ENCODE results near the gene SHE. TPM values are rescaled to one million over a fixed set of nuclear protein-coding genes. Genes with fewer than 3 reads are reported as not detected.

The SHE gene
- total and polyA plus RNA-seq, 2 donors (not counting 1 experiment from before 2014, with no cell fraction given): not detected

DNA sequence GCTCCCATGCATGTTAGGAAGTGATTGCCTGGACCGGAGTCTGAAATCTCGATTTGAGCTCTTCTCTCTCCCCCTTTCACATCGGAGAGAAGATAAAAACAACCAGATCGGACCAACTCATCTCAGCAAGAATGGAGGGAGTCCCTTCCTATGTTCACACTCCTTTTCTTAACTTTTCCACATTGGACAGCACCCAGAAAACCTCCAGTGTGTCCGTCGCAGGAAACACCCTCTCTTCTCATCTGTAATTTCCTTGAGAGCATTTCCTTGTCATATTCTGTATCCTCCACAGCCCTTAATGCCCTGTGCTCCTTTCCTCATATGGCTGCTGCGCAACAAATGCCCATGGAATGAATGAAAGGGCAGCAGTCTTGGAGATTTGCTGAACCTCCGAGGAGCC, 1.7 kb downstream of the SHE start:
- Histone ChIP-seq H3K4me3 (replicated peaks in 1 of 4; ENCODE audit: control extremely low read depth in 1 of 4, insufficient read depth in 1 of 4, low read depth in 3 of 4, low read length in 4 of 4) (no peak overlapping the region), H4K20me1 (ENCODE audit: control insufficient read depth, extremely low read depth, insufficient read depth, low read length) (no peaks in the 10 kb centered on the region), H3K4me1 (ENCODE audit: control insufficient read depth, extremely low read depth, insufficient read depth, low read length) (no peaks in the 10 kb centered on the region), H3K36me3 (ENCODE audit: control insufficient read depth, insufficient read depth, low read length) (no peaks in the 10 kb centered on the region), H3K79me2 (ENCODE audit: control insufficient read depth, insufficient read depth, low read length) (no peaks in the 10 kb centered on the region), H2AFZ (ENCODE audit: low read length) (no peak overlapping the region), H3K9ac (ENCODE audit: insufficient read depth, low read length) (no peak overlapping the region), H3K27ac (ENCODE audit: insufficient read depth, low read length) (no peak overlapping the region), H3K9me3 (ENCODE audit: control insufficient read depth, insufficient read depth, low read depth, low read length) (no peaks in the 10 kb centered on the region), H3K4me2 (ENCODE audit: extremely low read depth, insufficient read depth, low read length) (no peak overlapping the region), H3K27me3 (ENCODE audit: control insufficient read depth, insufficient read depth, low read length) (peaks cover 64% of the 10 kb centered on the region)
- no peak for TF ChIP-seq EZH2 (IDR thresholded peaks at IDR 0.05; ENCODE audit: low read length, missing control alignments)
- TF ChIP-seq, protein P1, sequence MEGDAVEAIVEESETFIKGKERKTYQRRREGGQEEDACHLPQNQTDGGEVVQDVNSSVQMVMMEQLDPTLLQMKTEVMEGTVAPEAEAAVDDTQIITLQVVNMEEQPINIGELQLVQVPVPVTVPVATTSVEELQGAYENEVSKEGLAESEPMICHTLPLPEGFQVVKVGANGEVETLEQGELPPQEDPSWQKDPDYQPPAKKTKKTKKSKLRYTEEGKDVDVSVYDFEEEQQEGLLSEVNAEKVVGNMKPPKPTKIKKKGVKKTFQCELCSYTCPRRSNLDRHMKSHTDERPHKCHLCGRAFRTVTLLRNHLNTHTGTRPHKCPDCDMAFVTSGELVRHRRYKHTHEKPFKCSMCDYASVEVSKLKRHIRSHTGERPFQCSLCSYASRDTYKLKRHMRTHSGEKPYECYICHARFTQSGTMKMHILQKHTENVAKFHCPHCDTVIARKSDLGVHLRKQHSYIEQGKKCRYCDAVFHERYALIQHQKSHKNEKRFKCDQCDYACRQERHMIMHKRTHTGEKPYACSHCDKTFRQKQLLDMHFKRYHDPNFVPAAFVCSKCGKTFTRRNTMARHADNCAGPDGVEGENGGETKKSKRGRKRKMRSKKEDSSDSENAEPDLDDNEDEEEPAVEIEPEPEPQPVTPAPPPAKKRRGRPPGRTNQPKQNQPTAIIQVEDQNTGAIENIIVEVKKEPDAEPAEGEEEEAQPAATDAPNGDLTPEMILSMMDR (conservative IDR thresholded peaks at IDR 0.05 in 1 of 2, IDR thresholded peaks at IDR 0.05 in 1 of 2; ENCODE audit: low read depth in 1 of 2, low read length in 2 of 2): no peak
- no peak for DNase-seq (ENCODE audit: low read depth in 2 of 2)

DNA sequence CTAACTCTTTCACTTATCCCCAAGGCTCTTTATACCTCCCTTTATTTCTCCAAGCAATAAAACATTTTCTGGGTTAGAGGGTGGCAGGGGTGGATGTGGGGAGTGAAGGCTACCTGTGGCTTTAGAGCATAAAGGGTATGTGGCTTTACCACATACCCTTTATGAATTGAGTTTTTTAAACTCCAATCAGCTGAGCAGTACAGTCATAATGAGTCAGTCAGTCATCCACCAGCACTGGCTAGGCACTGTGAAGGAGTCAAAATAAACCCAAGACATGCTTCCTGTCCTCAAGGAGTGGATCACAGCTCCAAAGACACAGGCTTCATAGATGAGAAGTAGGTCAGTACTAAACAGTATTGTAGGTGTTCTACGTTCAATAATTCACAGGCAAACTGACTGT, 2.8 kb downstream of the SHE start:
- no peak overlapping the region for H3K9ac ChIP-seq (ENCODE audit: insufficient read depth, low read length)
- H4K20me1 ChIP-seq (ENCODE audit: control insufficient read depth, extremely low read depth, insufficient read depth, low read length): no peaks in the 10 kb centered on the region
- H3K4me3 ChIP-seq (replicated peaks in 1 of 4; ENCODE audit: control extremely low read depth in 1 of 4, insufficient read depth in 1 of 4, low read depth in 3 of 4, low read length in 4 of 4): no peak overlapping the region
- H3K36me3 ChIP-seq (ENCODE audit: control insufficient read depth, insufficient read depth, low read length): no peaks in the 10 kb centered on the region
- no peak overlapping the region for H3K4me2 ChIP-seq (ENCODE audit: extremely low read depth, insufficient read depth, low read length)
- no peak overlapping the region for H3K27ac ChIP-seq (ENCODE audit: insufficient read depth, low read length)
- H3K4me1 ChIP-seq (ENCODE audit: control insufficient read depth, extremely low read depth, insufficient read depth, low read length): no peaks in the 10 kb centered on the region
- H3K79me2 ChIP-seq (ENCODE audit: control insufficient read depth, insufficient read depth, low read length): no peaks in the 10 kb centered on the region
- TF ChIP-seq, protein P1 (conservative IDR thresholded peaks at IDR 0.05 in 1 of 2, IDR thresholded peaks at IDR 0.05 in 1 of 2; ENCODE audit: low read depth in 1 of 2, low read length in 2 of 2): no peak
- no peak for TF ChIP-seq EZH2 (IDR thresholded peaks at IDR 0.05; ENCODE audit: low read length, missing control alignments)
- H3K9me3 ChIP-seq (ENCODE audit: control insufficient read depth, insufficient read depth, low read depth, low read length): no peaks in the 10 kb centered on the region
- no peak for DNase-seq (ENCODE audit: low read depth in 2 of 2)
- H2AFZ ChIP-seq (ENCODE audit: low read length): no peak overlapping the region
- H3K27me3 ChIP-seq (ENCODE audit: control insufficient read depth, insufficient read depth, low read length): peaks cover 58% of the 10 kb centered on the region

- H3K4me1 ChIP-seq (ENCODE audit: control insufficient read depth, extremely low read depth, insufficient read depth, low read length): no peaks in the 10 kb centered on the region
- peaks cover 43% of the 10 kb centered on the region for H3K27me3 ChIP-seq (ENCODE audit: control insufficient read depth, insufficient read depth, low read length)
- no peak overlapping the region for H3K4me3 ChIP-seq (replicated peaks in 1 of 4; ENCODE audit: control extremely low read depth in 1 of 4, insufficient read depth in 1 of 4, low read depth in 3 of 4, low read length in 4 of 4)
- TF ChIP-seq, protein P1 (conservative IDR thresholded peaks at IDR 0.05 in 1 of 2, IDR thresholded peaks at IDR 0.05 in 1 of 2; ENCODE audit: low read depth in 1 of 2, low read length in 2 of 2): no peak
- no peak for TF ChIP-seq EZH2 (IDR thresholded peaks at IDR 0.05; ENCODE audit: low read length, missing control alignments)
- H3K9ac ChIP-seq (ENCODE audit: insufficient read depth, low read length): no peak overlapping the region
- H3K79me2 ChIP-seq (ENCODE audit: control insufficient read depth, insufficient read depth, low read length): no peaks in the 10 kb centered on the region
- no peak for DNase-seq (ENCODE audit: low read depth in 2 of 2)
- no peaks in the 10 kb centered on the region for H3K36me3 ChIP-seq (ENCODE audit: control insufficient read depth, insufficient read depth, low read length)
- H4K20me1 ChIP-seq (ENCODE audit: control insufficient read depth, extremely low read depth, insufficient read depth, low read length): no peaks in the 10 kb centered on the region
- H2AFZ ChIP-seq (ENCODE audit: low read length): no peak overlapping the region
- no peaks in the 10 kb centered on the region for H3K9me3 ChIP-seq (ENCODE audit: control insufficient read depth, insufficient read depth, low read depth, low read length)
- H3K27ac ChIP-seq (ENCODE audit: insufficient read depth, low read length): no peak overlapping the region
- H3K4me2 ChIP-seq (ENCODE audit: extremely low read depth, insufficient read depth, low read length): no peak overlapping the region
Observed at GRCh38 chr1:154497026-154497806, 5.0 kb downstream of the SHE start.

Data from fibroblast of lung (primary cell).